Neural progenitor cell (in vitro differentiated cells): ENCODE data around the gene PRDX1. TPM values are rescaled to one million over a fixed set of nuclear protein-coding genes. Genes with fewer than 3 reads are reported as not detected.
A peak's percentile ranks its signal among the peaks of the same experiment; 100 is the strongest.

Experiments
- DNase-seq: peaks from one replicate; pipeline ENCODE4 v3.0.0-alpha.2; 2016; ENCODE audit warnings: low spot score
- H2AFZ ChIP-seq: fragments of 200-600 bp; sonication (generic); replicated peaks from 2 replicates; pipeline ENCODE4 v1.6.1; 2016; ENCODE audit warnings: antibody characterized with exemption
- H3F3A ChIP-seq: fragments of 200-600 bp; sonication (generic); 2 replicates; pipeline ENCODE4 v1.6.1; 2016; ENCODE audit warnings: antibody characterized with exemption, low read depth
- H3K27ac ChIP-seq: fragments of 200-600 bp; sonication (generic); 2 replicates; pipeline ENCODE4 v1.5.1; 2016; ENCODE audit warnings: mild to moderate bottlenecking
- H3K27me3 ChIP-seq: fragments of 200-600 bp; sonication (generic); 2 replicates; pipeline ENCODE4 v1.6.1; 2016; ENCODE audit warnings: mild to moderate bottlenecking, moderate library complexity
- H3K36me3 ChIP-seq: fragments of 200-600 bp; sonication (generic); 2 replicates; pipeline ENCODE4 v1.5.1; 2016
- H3K4me1 ChIP-seq: fragments of 200-600 bp; sonication (generic); 2 replicates; pipeline ENCODE4 v1.6.1; 2016; ENCODE audit warnings: mixed run types
- H3K4me2 ChIP-seq: fragments of 200-600 bp; sonication (generic); 2 replicates; pipeline ENCODE4 v1.6.1; 2016
- H3K4me3 ChIP-seq: fragments of 200-600 bp; sonication (generic); 2 replicates; pipeline ENCODE4 v1.5.1; 2016
- H3K79me2 ChIP-seq: fragments of 200-600 bp; sonication (generic); 2 replicates; pipeline ENCODE4 v1.6.1; 2016; ENCODE audit warnings: low read depth
- H3K9ac ChIP-seq: fragments of 200-600 bp; sonication (generic); 2 replicates; pipeline ENCODE4 v1.6.1; 2016
- H3K9me3 ChIP-seq: fragments of 200-600 bp; sonication (generic); 2 replicates; pipeline ENCODE4 v1.5.1; 2016; ENCODE audit warnings: low read depth
- H4K20me1 ChIP-seq: fragments of 200-600 bp; sonication (generic); 2 replicates; pipeline ENCODE4 v1.6.1; 2016; ENCODE audit warnings: low read depth
- H3K27ac Mint-ChIP-seq: 3 replicates; pipeline ENCODE4 v1.8.0; 2021; ENCODE audit warnings: mixed read lengths
- H3K27me3 Mint-ChIP-seq: 2 replicates; pipeline ENCODE4 v1.8.0; 2022; ENCODE audit warnings: low read depth, mild to moderate bottlenecking, inconsistent platforms, moderate library complexity, mixed read lengths; ENCODE audit not compliant: insufficient read depth
- H3K36me3 Mint-ChIP-seq: 3 replicates; pipeline ENCODE4 v1.8.0; 2021; ENCODE audit warnings: mixed read lengths
- H3K4me1 Mint-ChIP-seq: 3 replicates; pipeline ENCODE4 v1.8.0; 2021; ENCODE audit warnings: mixed read lengths
- H3K4me3 Mint-ChIP-seq: 3 replicates; pipeline ENCODE4 v1.8.0; 2021; ENCODE audit warnings: mild to moderate bottlenecking, moderate library complexity, mixed read lengths
- H3K9me3 Mint-ChIP-seq: 3 replicates; pipeline ENCODE4 v1.8.0; 2020; ENCODE audit warnings: mixed read lengths
- EZH2 ChIP-seq: fragments of 200-600 bp; sonication (generic); IDR thresholded peaks from 2 replicates; pipeline ENCODE4 v1.6.1; 2017; ENCODE audit warnings: antibody characterized with exemption, mild to moderate bottlenecking, moderate library complexity
- EZH2phosphoT487 ChIP-seq: fragments of 200-600 bp; sonication (generic); IDR thresholded peaks from 2 replicates; pipeline ENCODE4 v1.6.1; 2017; ENCODE audit warnings: antibody characterized with exemption
- total RNA-seq: library from RNA; depleted of rRNA; stranded (reverse); fragments of >200 nt; gene quantifications from 2 replicates; pipeline ENCODE4 v1.2.3, GENCODE V29; 2015; ENCODE audit warnings: low replicate concordance
- TF ChIP-seq, protein P1 (sequence below): fragments of 200-600 bp; sonication (generic); IDR thresholded peaks from 2 replicates; pipeline ENCODE4 v1.5.1; 2017; ENCODE audit warnings: antibody characterized with exemption, mild to moderate bottlenecking

The PRDX1 gene
- total RNA-seq, 1 donor from 2014 or later, result 653 TPM

DNA sequence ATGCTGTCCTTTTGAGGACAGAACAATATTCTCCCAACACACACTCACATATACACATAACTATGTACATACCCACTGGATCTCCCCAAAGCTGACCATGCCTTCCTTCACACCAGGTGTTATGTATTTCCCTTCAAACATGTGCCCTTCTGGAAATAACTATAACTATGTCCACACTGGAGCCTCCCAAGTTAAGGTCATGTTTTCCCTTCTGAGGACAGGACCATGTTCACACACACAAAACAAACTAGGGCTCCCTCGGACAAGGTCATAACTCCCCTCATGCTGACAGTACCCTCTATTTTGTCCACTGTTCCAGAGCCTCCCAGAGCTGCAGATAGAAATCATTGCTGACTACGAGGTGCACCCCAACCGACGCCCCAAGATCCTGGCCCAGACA, 13.8 kb downstream of the PRDX1 start:
- Histone ChIP-seq H3F3A (peaks cover 37% of the 10 kb centered on the region), H3K27ac (no peak overlapping the region), H2AFZ (no peak overlapping the region), H3K4me1 (no peaks in the 10 kb centered on the region), H3K27me3 (no peaks in the 10 kb centered on the region), H3K36me3 (no peaks in the 10 kb centered on the region), H3K9me3 (no peaks in the 10 kb centered on the region), H3K4me2 (no peak overlapping the region), H3K4me3 (no peak overlapping the region), H4K20me1 (peaks cover 5% of the 10 kb centered on the region), H3K9ac (no peak overlapping the region), H3K79me2 (no peaks in the 10 kb centered on the region)
- TF ChIP-seq EZH2phosphoT487, result no peak
- TF ChIP-seq, protein P1, sequence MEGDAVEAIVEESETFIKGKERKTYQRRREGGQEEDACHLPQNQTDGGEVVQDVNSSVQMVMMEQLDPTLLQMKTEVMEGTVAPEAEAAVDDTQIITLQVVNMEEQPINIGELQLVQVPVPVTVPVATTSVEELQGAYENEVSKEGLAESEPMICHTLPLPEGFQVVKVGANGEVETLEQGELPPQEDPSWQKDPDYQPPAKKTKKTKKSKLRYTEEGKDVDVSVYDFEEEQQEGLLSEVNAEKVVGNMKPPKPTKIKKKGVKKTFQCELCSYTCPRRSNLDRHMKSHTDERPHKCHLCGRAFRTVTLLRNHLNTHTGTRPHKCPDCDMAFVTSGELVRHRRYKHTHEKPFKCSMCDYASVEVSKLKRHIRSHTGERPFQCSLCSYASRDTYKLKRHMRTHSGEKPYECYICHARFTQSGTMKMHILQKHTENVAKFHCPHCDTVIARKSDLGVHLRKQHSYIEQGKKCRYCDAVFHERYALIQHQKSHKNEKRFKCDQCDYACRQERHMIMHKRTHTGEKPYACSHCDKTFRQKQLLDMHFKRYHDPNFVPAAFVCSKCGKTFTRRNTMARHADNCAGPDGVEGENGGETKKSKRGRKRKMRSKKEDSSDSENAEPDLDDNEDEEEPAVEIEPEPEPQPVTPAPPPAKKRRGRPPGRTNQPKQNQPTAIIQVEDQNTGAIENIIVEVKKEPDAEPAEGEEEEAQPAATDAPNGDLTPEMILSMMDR, result no peak
- no peak for TF ChIP-seq EZH2
- peaks cover 29% of the 10 kb centered on the region for H3K36me3 Mint-ChIP-seq
- H3K27me3 Mint-ChIP-seq, result no peaks in the 10 kb centered on the region
- H3K27ac Mint-ChIP-seq, result peak overlapping the region; percentile 9
- peaks cover 3% of the 10 kb centered on the region for H3K4me1 Mint-ChIP-seq
- no peaks in the 10 kb centered on the region for H3K9me3 Mint-ChIP-seq
- no peak for DNase-seq
- H3K4me3 Mint-ChIP-seq, result no peak overlapping the region

DNA sequence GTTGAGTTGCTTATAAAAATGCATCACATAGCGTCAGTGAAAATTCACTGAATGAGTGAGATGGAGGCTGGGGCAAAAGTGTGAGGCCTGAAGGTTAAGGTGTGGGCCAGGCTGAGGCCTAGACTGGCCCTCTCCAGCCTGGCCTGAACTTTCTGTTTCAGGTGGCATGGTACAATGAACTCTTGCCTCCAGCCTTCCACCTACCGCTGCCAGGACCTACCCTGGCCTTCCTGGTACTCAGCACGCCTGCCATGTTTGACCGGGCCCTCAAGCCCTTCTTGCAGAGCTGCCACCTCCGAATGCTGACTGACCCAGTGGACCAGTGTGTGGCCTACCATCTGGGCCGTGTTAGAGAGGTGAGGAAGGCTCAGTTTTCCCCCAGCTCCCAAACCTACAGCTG, 14.5 kb downstream of the PRDX1 start:
- no peak overlapping the region for H3K27ac Mint-ChIP-seq
- peaks cover 30% of the 10 kb centered on the region for H3F3A ChIP-seq
- no peaks in the 10 kb centered on the region for H3K4me1 ChIP-seq
- no peak overlapping the region for H3K9ac ChIP-seq
- H3K4me3 ChIP-seq, result no peak overlapping the region
- no peaks in the 10 kb centered on the region for H3K4me1 Mint-ChIP-seq
- H3K9me3 ChIP-seq, result no peaks in the 10 kb centered on the region
- no peaks in the 10 kb centered on the region for H3K27me3 ChIP-seq
- no peaks in the 10 kb centered on the region for H3K36me3 ChIP-seq
- no peak overlapping the region for H2AFZ ChIP-seq
- H3K4me3 Mint-ChIP-seq, result no peak overlapping the region
- DNase-seq, result no peak
- H3K27ac ChIP-seq, result no peak overlapping the region
- peaks cover 3% of the 10 kb centered on the region for H4K20me1 ChIP-seq
- H3K9me3 Mint-ChIP-seq, result no peaks in the 10 kb centered on the region
- peaks cover 27% of the 10 kb centered on the region for H3K36me3 Mint-ChIP-seq
- H3K4me2 ChIP-seq, result no peak overlapping the region
- H3K27me3 Mint-ChIP-seq, result no peaks in the 10 kb centered on the region
- TF ChIP-seq EZH2 (no peak), EZH2phosphoT487 (no peak)
- TF ChIP-seq, protein P1, result no peak
- no peaks in the 10 kb centered on the region for H3K79me2 ChIP-seq

DNA sequence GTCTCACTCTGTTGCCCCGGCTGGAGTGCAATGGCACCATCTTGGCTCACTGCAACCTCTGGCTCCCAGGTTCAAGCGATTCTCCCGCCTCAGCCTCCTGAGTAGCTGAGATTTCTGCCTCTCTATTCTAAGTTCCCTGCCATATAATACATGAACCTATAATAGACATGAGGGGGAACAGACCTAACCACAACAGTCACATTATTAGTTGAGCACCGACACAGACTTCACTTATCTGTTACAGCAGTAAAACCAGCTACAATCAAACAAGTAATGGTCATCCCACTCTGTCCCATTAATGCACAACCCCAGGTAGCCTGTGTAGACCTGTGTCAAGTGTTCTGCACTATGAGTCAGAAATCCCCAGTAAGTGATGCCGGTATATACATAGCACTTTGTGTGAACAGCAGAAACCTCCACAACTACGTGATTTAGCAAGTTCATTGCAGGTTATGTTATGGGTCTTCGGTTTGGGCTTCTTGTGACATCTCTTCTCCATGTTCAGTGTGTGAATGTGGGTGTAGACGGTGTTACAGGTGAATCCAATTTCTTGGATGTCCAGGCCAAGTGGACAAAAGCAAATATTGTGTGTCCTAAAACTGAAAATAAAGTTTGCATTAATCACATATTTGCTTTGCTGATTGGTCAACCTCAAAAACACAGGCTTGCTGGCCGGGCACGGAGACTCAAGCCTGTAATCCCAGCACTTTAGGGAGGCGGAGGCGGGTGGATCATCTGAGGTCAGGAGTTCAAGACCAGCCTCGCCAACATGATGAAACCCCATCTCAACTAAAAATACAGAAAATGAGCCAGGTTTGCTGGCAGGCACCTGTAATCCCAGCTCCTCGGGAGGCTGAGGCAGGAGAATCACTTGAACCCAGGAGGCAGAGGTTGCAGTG, 18.0 kb downstream of the PRDX1 start:
- Mint-ChIP-seq H3K9me3 (peaks cover 1% of the 10 kb centered on the region), H3K4me3 (no peak overlapping the region), H3K27me3 (peaks cover 7% of the 10 kb centered on the region), H3K36me3 (peaks cover 8% of the 10 kb centered on the region), H3K27ac (no peak overlapping the region), H3K4me1 (peaks cover 20% of the 10 kb centered on the region)
- DNase-seq, result no peak
- Histone ChIP-seq H3F3A (peaks cover 21% of the 10 kb centered on the region), H2AFZ (no peak overlapping the region), H3K27me3 (no peaks in the 10 kb centered on the region), H4K20me1 (no peaks in the 10 kb centered on the region), H3K27ac (no peak overlapping the region), H3K36me3 (no peaks in the 10 kb centered on the region), H3K4me2 (no peak overlapping the region), H3K79me2 (peaks cover 9% of the 10 kb centered on the region), H3K9ac (no peak overlapping the region), H3K4me3 (no peak overlapping the region), H3K9me3 (no peaks in the 10 kb centered on the region), H3K4me1 (peaks cover 12% of the 10 kb centered on the region)
- TF ChIP-seq, protein P1, result no peak
